HG02571 (cell line): ENCODE data around the gene CAPN12.

Experiments used
- ATAC-seq: cut with Tn5 transposase; IDR thresholded peaks from one replicate; pipeline ENCODE4 v1.9.1; 2021; ENCODE audit warnings: mild to moderate bottlenecking, moderate library complexity; ENCODE audit not compliant: unreplicated experiment

CAPN12 gene

DNA sequence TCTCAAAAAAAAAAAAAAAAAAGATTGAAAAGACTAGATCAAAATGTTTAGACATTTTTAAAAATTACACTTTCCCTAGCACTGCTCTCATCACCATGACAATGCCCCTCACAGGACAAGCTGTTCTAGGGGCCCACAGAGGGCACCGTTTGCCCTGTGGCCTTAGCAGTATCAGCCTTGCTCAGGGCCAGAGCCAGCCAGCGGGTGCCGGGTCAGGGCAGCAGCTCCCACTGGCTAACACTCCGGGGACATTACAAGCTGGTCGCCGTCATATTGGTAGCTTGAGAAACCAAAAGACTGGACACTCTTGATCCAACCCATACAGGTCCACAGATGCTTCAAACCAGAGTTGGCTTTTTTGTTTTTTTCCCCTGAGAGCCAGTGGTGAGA is 18.0 kb downstream of the CAPN12 start:
- no peak for ATAC-seq

- ATAC-seq, result no peak
Observed at GRCh38 chr19:38725469-38726283, 18.6 kb downstream of the CAPN12 start.

- ATAC-seq, result no peak
Observed at GRCh38 chr19:38723990-38724854, 20.1 kb downstream of the CAPN12 start.

- ATAC-seq, result no peak
Observed at GRCh38 chr19:38723606-38723965, 20.7 kb downstream of the CAPN12 start.

DNA sequence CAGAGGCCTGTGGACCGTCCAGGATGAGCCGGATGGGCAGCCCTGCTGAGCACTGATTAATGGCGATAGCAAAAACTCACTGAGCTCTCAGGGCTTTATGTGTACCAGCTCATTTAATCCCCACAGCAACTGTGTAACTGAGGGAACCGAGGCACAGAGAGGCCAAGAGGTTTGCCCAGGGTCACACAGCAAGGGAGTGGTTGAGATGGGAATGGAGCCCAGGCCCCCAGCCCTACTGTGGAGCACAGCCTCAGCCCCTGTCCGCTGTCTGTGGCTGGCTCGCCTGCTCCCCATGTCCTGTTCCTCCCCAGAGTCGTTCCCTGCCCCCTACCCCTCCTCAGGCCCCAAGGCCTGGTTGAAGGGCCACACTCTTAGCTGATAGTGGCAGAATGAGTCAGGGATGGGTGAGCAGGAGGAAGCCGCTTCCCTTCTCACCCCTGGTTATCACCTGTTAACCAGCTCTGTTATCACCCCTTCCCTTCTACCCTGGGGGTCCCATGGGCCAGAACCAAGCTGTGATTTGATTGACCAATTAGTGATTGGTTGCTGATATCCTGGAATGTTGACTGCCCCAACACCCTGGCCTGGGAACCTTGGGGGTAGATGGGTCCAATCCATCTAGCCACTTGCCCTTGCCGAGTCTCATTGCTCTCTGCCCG is 21.2 kb downstream of the CAPN12 start:
- ATAC-seq, result no peak

GRCh38 chr19:38721979-38722773 is 22.1 kb downstream of the CAPN12 start:
- ATAC-seq, result no peak

DNA sequence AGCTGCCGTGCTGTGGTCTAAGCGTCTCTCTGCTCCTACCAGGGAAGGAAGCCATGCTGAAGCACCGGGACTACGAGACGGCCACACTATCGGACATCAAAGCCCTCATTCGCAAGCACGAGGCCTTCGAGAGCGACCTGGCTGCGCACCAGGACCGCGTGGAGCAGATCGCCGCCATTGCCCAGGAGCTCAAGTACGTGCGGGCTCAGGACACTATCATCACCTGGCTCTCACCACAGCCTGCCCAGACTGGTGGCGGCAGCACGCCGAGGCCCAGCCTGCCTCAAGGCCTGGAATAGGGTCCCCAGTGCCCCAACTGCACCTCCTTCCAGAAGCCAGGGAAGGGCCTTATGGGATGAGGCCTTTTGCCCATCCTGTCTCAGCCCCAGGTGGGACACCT is 22.8 kb downstream of the CAPN12 start:
- ATAC-seq, result no peak

DNA sequence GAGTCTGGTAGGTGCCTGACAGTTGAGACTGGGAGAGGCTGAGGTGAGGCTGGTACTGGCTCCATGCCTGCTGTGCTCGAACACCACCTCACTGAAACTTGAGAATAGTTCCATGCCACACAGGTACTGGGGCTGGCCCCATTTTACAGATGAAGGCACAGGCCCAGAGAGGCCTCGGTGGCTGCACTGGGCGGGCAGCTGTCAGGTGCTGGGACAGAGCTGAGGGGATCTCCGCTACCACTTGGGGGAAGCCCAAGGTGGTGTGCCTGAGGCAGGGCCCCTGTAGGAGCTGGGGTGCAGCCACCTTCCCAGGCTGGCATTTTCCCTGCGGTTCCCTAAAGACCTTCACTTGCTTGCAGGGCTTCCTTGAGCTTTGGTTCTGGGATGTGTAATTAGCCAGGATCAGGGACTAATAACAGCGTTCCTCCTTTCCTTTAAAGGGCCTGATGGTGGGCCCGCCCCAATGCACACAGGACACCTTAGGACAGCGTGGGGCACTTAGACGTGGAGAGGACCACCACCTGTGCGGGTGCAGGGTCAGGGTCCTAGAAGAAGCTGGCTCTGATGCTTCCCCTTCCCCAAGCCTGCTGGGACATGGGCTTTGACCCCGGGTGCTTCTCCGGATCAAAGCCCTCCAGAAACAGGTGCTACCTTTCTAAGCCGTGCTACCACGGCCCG is 23.6 kb downstream of the CAPN12 start:
- no peak for ATAC-seq

DNA sequence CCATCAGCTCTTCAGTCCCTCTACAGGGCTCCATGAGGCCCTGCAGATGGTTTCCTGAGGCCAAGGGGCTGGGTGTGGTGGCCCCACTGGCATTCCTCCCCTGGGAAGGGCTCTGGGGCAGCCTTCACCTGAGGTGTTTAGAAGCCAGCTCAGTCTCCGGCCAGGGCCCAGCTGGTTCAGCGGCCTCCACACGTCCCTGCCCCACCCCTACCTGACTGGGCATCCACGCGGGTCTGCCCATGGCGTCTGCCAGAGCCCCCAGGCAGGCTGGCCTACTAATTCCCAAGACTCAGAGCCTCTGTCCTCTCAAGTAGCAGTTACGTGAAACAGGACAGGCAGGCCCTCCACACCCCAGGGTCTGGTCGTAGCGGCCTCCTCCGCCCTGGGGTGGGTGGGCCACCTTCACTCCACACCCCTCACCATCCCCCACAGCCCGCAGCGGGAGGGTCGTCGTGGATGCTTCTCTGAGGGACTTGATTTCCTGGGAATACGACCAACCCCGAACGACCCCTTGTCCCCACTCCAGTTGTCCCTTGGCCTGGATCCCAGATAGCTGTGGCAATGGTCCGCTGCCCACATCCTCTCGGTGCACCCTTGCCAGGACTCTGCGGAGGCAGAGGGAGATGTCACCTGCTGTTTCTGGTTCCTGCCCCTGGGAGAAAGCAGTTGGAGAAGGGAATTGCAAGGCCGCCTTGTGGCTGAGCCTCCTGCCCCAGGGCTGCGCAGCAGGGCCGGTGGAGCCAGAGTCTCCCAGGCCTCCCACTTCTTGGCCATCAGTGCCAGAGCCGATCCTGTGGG is 24.3 kb downstream of the CAPN12 start:
- ATAC-seq, result no peak

GRCh38 chr19:38718747-38719543 is 25.3 kb downstream of the CAPN12 start:
- ATAC-seq, result no peak

DNA sequence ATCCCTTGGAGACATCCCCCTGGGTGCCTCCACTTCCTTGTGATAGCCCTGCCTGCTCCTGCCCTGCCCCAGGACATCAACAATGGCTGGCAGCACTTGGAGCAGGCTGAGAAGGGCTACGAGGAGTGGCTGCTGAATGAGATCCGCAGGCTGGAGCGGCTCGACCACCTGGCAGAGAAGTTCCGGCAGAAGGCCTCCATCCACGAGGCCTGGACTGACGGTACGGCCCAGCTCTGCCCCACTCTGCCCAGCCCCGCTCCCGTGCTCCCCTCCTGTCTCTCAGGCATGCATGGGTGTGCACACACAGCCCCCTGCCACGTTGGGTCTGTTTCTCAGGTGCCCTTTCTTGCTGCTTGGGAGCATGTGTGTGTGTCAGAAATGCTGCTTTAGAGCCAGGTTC is 26.4 kb downstream of the CAPN12 start:
- ATAC-seq, result no peak

- ATAC-seq, result no peak
Observed at GRCh38 chr19:38717051-38717450, 27.2 kb downstream of the CAPN12 start.

GRCh38 chr19:38715555-38715954 is 28.7 kb downstream of the CAPN12 start:
- ATAC-seq, result no peak

- no peak for ATAC-seq
Observed at GRCh38 chr19:38714354-38714778, 29.9 kb downstream of the CAPN12 start.

DNA sequence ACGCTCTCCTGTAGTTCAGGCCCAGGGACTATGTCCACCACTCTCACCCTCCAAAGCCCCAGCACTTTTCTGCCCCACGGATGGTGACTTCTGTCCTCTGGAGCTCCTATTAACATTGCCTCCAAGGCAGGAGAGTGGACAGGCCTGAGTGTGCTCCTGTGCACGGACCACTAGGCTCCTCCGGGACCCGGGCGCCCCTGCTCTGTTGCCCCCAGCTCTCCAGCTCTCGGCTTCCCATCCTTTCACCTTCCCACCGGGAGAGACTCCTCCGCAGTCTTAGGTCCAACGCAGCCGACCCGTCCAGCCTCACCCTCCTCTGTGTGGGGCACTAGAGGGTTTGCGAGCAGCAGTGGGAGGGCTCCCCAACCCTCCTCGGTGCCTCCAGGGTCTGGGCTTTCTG is 30.4 kb downstream of the CAPN12 start:
- no peak for ATAC-seq

DNA sequence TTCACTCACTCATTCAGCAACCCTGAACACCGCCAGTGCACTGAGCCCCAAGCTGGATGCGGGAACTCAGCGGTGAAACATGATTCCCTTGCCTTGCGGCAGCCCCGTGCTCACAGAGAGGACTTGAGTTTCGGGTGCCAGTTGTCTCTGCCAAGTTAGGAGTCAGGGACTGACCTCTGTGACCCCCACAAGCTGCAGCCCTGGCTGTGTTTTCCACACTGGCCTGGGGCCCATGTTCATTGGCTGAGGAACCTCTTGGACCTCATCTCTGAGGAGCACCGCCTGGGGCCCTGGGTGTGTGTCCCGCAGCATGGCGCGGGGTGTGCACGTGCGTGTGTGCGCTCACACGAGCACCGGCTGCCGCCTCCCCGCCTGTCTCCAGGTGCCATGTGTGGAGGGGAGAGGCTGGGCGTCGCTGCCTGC is 31.0 kb downstream of the CAPN12 start:
- no peak for ATAC-seq

GRCh38 chr19:38712161-38712748 is 32.0 kb downstream of the CAPN12 start:
- ATAC-seq, result no peak

DNA sequence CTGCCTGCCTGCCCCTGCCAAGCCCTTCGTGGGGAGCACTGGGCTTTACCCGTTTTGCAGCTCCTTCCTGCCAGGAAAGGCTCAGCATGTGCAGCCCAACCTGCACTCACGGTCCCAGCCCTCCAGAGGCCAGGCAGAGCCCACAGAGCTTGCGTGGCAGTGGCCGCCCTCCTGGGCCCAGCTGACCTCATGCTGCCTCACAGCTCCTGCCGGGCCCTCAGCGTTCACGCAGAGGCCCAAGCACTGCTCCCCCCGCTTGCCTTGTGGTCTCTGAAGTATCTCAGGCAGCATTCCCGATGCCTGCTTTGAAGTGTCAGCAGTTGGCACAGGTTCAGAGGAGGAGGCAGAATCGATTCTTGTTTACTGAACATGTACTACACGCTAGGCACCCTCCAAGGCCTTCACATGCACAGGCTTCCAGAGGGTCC is 32.5 kb downstream of the CAPN12 start:
- ATAC-seq, result no peak
